BLaER1 (cell line): ENCODE measurements around the gene CYCS.

Experiments used
- H3K27ac ChIP-seq: shearing (Covaris generic); formaldehyde crosslinking; 2 replicates; pipeline ENCODE4 v1.8.1; 2022
- H3K27me3 ChIP-seq: shearing (Covaris generic); formaldehyde crosslinking; 2 replicates; pipeline ENCODE4 v1.8.1; 2022
- H3K36me3 ChIP-seq: shearing (Covaris generic); formaldehyde crosslinking; 2 replicates; pipeline ENCODE4 v1.8.1; 2022
- H3K4me1 ChIP-seq: shearing (Covaris generic); formaldehyde crosslinking; 2 replicates; pipeline ENCODE4 v1.8.1; 2022
- H3K4me2 ChIP-seq: shearing (Covaris generic); formaldehyde crosslinking; 2 replicates; pipeline ENCODE4 v1.8.1; 2022
- H3K4me3 ChIP-seq: shearing (Covaris generic); formaldehyde crosslinking; 2 replicates; pipeline ENCODE4 v1.8.1; 2022
- H3K9ac ChIP-seq: shearing (Covaris generic); formaldehyde crosslinking; 2 replicates; pipeline ENCODE4 v1.8.1; 2022
- H3K9me3 ChIP-seq: shearing (Covaris generic); formaldehyde crosslinking; 2 replicates; pipeline ENCODE4 v1.8.1; 2022
- H4K20me1 ChIP-seq: shearing (Covaris generic); formaldehyde crosslinking; 2 replicates; pipeline ENCODE4 v1.8.1; 2022
- Cebpa-rat ChIP-seq: shearing (Covaris generic); IDR thresholded peaks from 2 replicates; pipeline ENCODE4 v1.8.1; 2022

The CYCS gene

GRCh38 chr7:25077096-25077495, 48.0 kb downstream of the CYCS start:
- no peak overlapping the region for H3K4me2 ChIP-seq
- H3K4me1 ChIP-seq: peaks cover 10% of the 10 kb centered on the region
- no peak for TF ChIP-seq Cebpa-rat
- no peak overlapping the region for H3K4me3 ChIP-seq
- H3K9me3 ChIP-seq: no peaks in the 10 kb centered on the region
- H3K27ac ChIP-seq: no peak overlapping the region
- H3K36me3 ChIP-seq: no peaks in the 10 kb centered on the region
- no peaks in the 10 kb centered on the region for H3K27me3 ChIP-seq
- no peak overlapping the region for H3K9ac ChIP-seq
- H4K20me1 ChIP-seq: no peaks in the 10 kb centered on the region

DNA sequence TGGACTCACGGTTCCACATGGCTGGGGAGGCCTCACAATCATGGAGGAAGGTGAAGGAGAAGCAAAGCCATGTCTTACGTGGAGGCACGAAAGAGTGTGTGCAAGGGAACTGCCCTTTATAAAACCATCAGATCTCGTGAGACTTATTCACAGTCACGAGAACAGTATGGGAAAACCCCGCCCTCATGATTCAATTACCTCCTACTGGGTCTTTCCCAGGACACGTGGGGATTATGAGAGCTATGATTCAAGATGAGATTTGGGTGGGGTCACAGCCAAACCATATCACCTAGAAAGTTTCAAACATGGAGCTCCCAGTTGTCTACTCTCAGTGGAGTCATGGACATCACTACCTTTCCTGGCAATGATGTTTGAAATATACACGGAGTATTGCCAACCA, 49.6 kb downstream of the CYCS start:
- H3K4me3 ChIP-seq: no peak overlapping the region
- H3K9me3 ChIP-seq: no peaks in the 10 kb centered on the region
- H3K4me2 ChIP-seq: no peak overlapping the region
- no peaks in the 10 kb centered on the region for H4K20me1 ChIP-seq
- H3K4me1 ChIP-seq: peaks cover 10% of the 10 kb centered on the region
- no peak for TF ChIP-seq Cebpa-rat
- no peaks in the 10 kb centered on the region for H3K36me3 ChIP-seq
- no peak overlapping the region for H3K27ac ChIP-seq
- H3K27me3 ChIP-seq: no peaks in the 10 kb centered on the region
- no peak overlapping the region for H3K9ac ChIP-seq

DNA sequence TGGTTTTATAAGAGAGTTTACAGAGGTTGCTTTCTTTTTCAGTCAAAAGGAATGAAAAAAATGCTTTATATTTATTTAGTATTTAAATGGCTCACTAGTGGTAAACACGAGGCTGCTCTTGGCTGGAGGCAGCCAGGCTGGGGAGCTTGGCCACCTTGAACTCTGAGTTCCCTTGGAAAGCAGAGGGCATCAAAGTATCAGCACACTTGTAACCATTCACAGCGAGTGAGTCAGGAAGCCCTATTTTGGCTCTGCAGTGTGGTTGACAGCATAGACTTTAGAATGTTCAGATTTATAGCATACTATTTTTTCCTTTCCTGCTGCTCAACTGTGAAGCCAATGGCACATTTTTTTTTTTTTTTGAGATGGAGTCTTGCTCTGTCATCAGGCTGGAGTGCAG, 51.6 kb downstream of the CYCS start:
- Histone ChIP-seq H3K4me1 (peaks cover 10% of the 10 kb centered on the region), H3K27me3 (no peaks in the 10 kb centered on the region), H4K20me1 (no peaks in the 10 kb centered on the region), H3K9me3 (no peaks in the 10 kb centered on the region), H3K36me3 (no peaks in the 10 kb centered on the region), H3K4me3 (no peak overlapping the region), H3K27ac (no peak overlapping the region), H3K4me2 (no peak overlapping the region; the same call in 1 of the 2 replicates), H3K9ac (no peak overlapping the region)
- TF ChIP-seq Cebpa-rat: no peak
